Measurements from ENCODE around the gene TSC22D1.
"Not testable (repeated sequence)": the region's sequence is repeated elsewhere in the genome, so short reads cannot be mapped to it uniquely, and the experiment has no call there.

TSC22D1 gene

DNA sequence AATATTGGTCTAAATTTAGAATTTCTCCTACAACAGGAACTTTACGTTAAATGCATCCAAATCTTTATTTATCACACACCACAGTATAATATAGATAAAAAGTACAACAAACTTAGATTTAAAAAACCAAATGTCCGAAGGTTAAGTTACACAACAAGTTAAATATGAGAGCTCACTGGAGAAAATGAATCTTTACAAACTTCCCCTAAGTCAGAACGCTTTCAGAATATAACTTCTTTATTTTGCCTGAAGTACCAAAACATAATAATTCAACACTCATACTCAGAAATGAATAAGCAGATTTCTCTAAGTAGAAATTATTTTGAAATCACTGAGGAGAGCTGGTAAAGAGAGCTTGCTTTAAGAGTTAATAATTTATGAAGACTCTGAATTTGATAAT lies 33.8 kb downstream of the TSC22D1 start:
- Histone ChIP-seq H3K27me3 (no peaks in the 10 kb centered on the region), H3K36me3 (peaks cover 17% of the 10 kb centered on the region), H3K9ac (no peak overlapping the region), H3K9me3 (no peaks in the 10 kb centered on the region), H3K4me1 (no peaks in the 10 kb centered on the region), H3K4me2 (no peak overlapping the region), H3K27ac (no peak overlapping the region), H3K4me3 (no peak overlapping the region), H4K20me1 (no peaks in the 10 kb centered on the region)
- no peak for TF ChIP-seq Cebpa-rat (IDR thresholded peaks at IDR 0.05)

DNA sequence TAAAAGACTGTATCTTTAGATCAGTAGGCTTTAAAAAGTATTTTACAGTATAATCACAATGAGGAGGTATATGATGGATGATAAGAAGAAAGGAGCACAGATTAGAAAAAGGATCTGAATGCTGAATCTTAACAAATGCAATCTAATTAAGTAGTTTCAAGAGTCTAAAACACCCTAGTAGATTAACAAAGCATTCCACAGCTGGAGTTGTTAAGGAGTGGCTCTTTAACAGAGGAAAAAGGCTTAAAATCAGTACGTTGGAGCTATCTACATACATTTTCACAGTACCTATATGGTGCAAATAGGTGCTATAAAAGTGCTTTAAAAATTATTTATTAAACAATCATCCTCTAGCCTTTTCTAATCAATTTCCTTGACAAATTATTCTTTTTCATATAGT lies 34.5 kb downstream of the TSC22D1 start:
- Histone ChIP-seq H3K4me3 (no peak overlapping the region), H3K27ac (no peak overlapping the region), H3K9ac (no peak overlapping the region), H3K4me2 (no peak overlapping the region), H3K27me3 (no peaks in the 10 kb centered on the region), H3K9me3 (no peaks in the 10 kb centered on the region), H3K36me3 (peaks cover 14% of the 10 kb centered on the region), H3K4me1 (no peaks in the 10 kb centered on the region), H4K20me1 (no peaks in the 10 kb centered on the region)
- no peak for TF ChIP-seq Cebpa-rat (IDR thresholded peaks at IDR 0.05)

GRCh38 chr13:44540761-44541434 lies 35.2 kb downstream of the TSC22D1 start:
- Histone ChIP-seq H3K27ac (no peak overlapping the region), H3K27me3 (no peaks in the 10 kb centered on the region), H3K36me3 (peaks cover 14% of the 10 kb centered on the region), H3K9ac (no peak overlapping the region), H3K4me1 (no peaks in the 10 kb centered on the region), H3K9me3 (no peaks in the 10 kb centered on the region), H4K20me1 (no peaks in the 10 kb centered on the region), H3K4me2 (no peak overlapping the region), H3K4me3 (no peak overlapping the region)
- TF ChIP-seq Cebpa-rat (IDR thresholded peaks at IDR 0.05): no peak

- Histone ChIP-seq H3K4me2 (no peak overlapping the region), H3K27me3 (no peaks in the 10 kb centered on the region), H3K4me1 (no peaks in the 10 kb centered on the region), H4K20me1 (no peaks in the 10 kb centered on the region), H3K36me3 (peaks cover 14% of the 10 kb centered on the region), H3K4me3 (no peak overlapping the region), H3K27ac (no peak overlapping the region), H3K9ac (no peak overlapping the region), H3K9me3 (no peaks in the 10 kb centered on the region)
- TF ChIP-seq Cebpa-rat (IDR thresholded peaks at IDR 0.05): no peak
These were observed 38.9 kb downstream of the TSC22D1 start for GRCh38 chr13:44537248-44537647.

DNA sequence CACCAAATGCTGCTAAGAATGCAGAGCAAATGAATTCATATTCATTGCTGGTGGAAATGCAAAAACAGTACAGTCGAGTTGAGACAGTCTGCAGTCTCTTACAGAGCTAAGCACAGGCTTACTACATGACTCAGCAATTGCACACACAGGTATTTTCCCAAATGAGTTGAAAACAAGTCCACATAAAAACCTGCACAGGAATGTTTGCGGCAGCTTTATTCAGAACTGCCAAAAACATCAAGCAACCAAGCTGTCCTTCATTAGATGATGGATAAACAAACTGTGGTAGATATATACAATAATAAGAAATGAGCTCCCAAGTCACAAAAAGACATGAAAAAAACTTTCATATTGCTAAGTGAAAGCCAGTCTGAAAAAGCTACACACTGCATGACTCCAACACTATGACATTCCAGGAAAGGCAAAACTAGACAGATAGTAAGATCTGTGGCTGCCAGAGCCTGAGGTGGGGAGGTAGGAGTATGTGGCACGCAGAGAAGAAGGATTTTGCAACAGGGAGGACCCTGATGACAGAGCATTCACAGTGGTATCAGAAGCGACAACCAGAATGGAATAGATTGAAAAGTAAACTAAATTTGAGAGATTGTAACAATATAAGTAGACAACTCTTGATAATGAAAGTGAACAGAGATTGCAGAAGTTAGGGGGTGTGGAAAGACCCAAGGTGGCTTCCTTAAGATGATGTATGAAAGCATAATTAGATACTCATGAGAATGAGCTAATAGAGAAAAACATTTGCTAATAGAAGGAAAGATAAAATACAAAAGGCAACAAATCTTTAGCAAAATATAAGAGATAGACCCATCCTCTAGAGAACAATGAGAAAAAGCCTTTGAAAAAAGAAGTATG lies 52.7 kb downstream of the TSC22D1 start:
- no peak overlapping the region for H3K4me3 ChIP-seq
- no peaks in the 10 kb centered on the region for H4K20me1 ChIP-seq
- H3K4me1 ChIP-seq: peaks cover 15% of the 10 kb centered on the region
- H3K36me3 ChIP-seq: no peaks in the 10 kb centered on the region
- no peaks in the 10 kb centered on the region for H3K27me3 ChIP-seq
- no peaks in the 10 kb centered on the region for H3K9me3 ChIP-seq
- H3K4me2 ChIP-seq: no peak overlapping the region
- H3K27ac ChIP-seq: no peak overlapping the region
- TF ChIP-seq Cebpa-rat (IDR thresholded peaks at IDR 0.05): no peak
- no peak overlapping the region for H3K9ac ChIP-seq

DNA sequence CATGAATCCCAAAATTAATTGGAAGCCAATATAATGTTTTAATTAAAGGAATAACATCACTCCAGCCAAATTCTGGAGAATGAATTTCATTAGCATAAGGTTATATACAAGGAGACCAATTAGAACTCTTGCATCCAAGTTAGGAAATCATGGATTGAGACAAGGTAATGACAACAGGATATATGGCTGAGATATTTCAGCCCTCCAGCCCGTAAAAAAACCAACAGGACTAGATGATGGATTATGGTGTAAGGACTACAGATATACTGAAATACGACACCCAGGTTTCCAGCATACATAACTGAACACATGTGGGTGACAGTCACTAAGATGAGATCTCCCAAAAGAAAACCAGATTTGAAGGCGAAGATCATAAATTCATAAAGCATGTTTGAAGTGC lies 56.5 kb downstream of the TSC22D1 start:
- H3K9me3 ChIP-seq: no peaks in the 10 kb centered on the region
- TF ChIP-seq Cebpa-rat (IDR thresholded peaks at IDR 0.05): no peak
- H3K4me1 ChIP-seq: peaks cover 4% of the 10 kb centered on the region
- H3K4me3 ChIP-seq: no peak overlapping the region
- no peak overlapping the region for H3K27ac ChIP-seq
- H4K20me1 ChIP-seq: no peaks in the 10 kb centered on the region
- no peaks in the 10 kb centered on the region for H3K27me3 ChIP-seq
- no peak overlapping the region for H3K4me2 ChIP-seq
- no peak overlapping the region for H3K9ac ChIP-seq
- H3K36me3 ChIP-seq: 0 out of 2 replicates have a peak, but pooled peaks cover under 1% of the 10 kb centered on the region

DNA sequence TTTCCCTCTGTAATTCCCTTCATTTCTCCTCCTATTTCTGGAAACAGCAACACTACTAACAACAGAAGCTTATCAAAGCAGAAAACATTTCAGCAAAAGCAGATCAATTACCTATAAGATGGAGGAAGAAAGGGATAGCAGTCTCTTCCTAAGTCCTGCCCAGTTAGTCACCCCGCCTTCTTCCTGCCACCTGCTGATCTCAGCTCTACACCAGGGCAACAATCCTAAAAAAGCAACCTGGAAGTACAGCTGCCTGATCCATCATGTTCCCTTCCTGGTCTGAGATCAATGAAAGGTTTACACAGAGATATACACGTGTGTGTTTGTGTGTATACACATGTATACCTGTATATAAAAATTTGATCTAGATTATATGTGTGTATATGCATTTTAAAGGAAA lies 59.4 kb downstream of the TSC22D1 start:
- H3K9ac ChIP-seq: no peak overlapping the region
- peaks cover 16% of the 10 kb centered on the region; the same call in 1 of the 2 replicates for H3K36me3 ChIP-seq
- no peak overlapping the region for H3K4me3 ChIP-seq
- no peak overlapping the region for H3K27ac ChIP-seq
- 0 out of 2 replicates have a peak overlapping the region, but pooled peaks have one; percentile 3 for H3K4me2 ChIP-seq
- no peak for TF ChIP-seq Cebpa-rat (IDR thresholded peaks at IDR 0.05)
- H3K4me1 ChIP-seq: peaks cover 9% of the 10 kb centered on the region; the same call in 1 of the 2 replicates
- no peaks in the 10 kb centered on the region for H4K20me1 ChIP-seq
- H3K9me3 ChIP-seq: no peaks in the 10 kb centered on the region
- no peaks in the 10 kb centered on the region for H3K27me3 ChIP-seq

- Histone ChIP-seq H4K20me1 (no peaks in the 10 kb centered on the region), H3K27me3 (no peaks in the 10 kb centered on the region), H3K4me3 (no peak overlapping the region), H3K4me1 (peaks cover 9% of the 10 kb centered on the region; the same call in 1 of the 2 replicates), H3K4me2 (no peak overlapping the region), H3K9me3 (no peaks in the 10 kb centered on the region), H3K36me3 (peaks cover 16% of the 10 kb centered on the region; the same call in 1 of the 2 replicates), H3K9ac (no peak overlapping the region), H3K27ac (no peak overlapping the region)
- TF ChIP-seq Cebpa-rat (IDR thresholded peaks at IDR 0.05): no peak
These were observed 61.9 kb downstream of the TSC22D1 start for GRCh38 chr13:44514278-44514677.

DNA sequence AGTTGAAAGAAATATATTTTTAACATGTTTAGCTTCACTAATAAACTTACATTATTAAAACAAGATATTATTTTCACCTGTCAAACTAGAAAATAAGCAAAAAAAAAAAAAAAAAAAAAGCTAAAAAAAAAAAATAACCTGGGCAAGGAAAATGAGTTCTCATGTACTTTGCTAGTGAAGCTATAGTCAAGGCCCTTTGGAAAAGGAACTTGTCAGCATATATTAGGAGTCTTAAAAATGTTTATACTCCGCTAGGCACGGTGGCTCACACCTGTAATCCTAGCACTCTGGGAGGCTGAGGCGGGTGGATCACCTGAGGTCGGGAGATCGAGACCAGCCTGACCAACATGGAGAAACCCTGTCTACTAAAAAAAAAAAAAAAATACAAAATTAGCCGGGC lies 66.3 kb downstream of the TSC22D1 start:
- not testable (repeated sequence) for H3K27ac ChIP-seq, H3K4me2 ChIP-seq, H3K9ac ChIP-seq, H3K27me3 ChIP-seq, H3K4me3 ChIP-seq, H4K20me1 ChIP-seq, H3K9me3 ChIP-seq
- H3K36me3 ChIP-seq: peaks cover 16% of the 10 kb centered on the region; the same call in 1 of the 2 replicates
- peaks cover 12% of the 10 kb centered on the region; the same call in 1 of the 2 replicates for H3K4me1 ChIP-seq

DNA sequence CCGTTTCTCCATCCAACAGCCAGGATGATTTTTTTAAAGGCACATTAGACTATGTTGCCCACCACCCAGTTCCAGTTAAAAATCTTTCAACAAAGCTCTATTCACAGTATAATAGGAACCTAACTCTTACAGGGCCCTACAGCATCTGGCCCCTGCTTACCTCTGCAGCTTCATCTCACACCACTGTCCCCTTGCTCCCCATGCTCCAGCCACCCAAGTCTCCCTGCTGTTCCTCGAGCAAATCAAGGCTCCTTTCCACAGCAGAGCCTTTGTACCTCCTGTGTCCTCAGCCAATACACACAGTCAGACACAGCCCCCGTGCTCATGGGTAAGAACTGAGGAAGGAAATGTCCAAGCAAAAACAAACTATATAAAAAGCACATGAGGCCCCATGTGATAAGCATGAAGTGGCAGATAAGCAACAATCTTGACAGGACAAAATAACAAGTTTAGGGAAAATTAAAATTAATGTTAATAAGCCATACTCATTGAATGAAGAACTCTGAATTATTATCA lies 67.5 kb downstream of the TSC22D1 start:
- H3K27me3 ChIP-seq: no peaks in the 10 kb centered on the region
- no peak overlapping the region for H3K4me3 ChIP-seq
- H3K27ac ChIP-seq: no peak overlapping the region
- 0 out of 2 replicates have a peak overlapping the region, but pooled peaks have one; percentile 3 for H3K4me2 ChIP-seq
- H3K9me3 ChIP-seq: no peaks in the 10 kb centered on the region
- 0 out of 2 replicates have a peak, but pooled peaks cover 7% of the 10 kb centered on the region for H3K4me1 ChIP-seq
- H4K20me1 ChIP-seq: no peaks in the 10 kb centered on the region
- H3K9ac ChIP-seq: no peak overlapping the region
- TF ChIP-seq Cebpa-rat (IDR thresholded peaks at IDR 0.05): no peak
- peaks cover 11% of the 10 kb centered on the region; the same call in 1 of the 2 replicates for H3K36me3 ChIP-seq

All from BLaER1 (cell line).